H1 (cell line): ENCODE results near the gene KMT2E. TPM values are rescaled to one million over a fixed set of nuclear protein-coding genes. Genes with fewer than 3 reads are reported as not detected.

Experiments used
- CTCF ChIA-PET: fragments of 300-600 bp; sonication (Branson Sonifier 250); formaldehyde crosslinking; loops from one replicate; lab custom pipeline; 2021; ENCODE audit not compliant: partially characterized antibody; lab: Charles Lee
- POLR2A ChIA-PET: fragments of 300-600 bp; sonication (Branson Sonifier 250); formaldehyde crosslinking; loops from one replicate; lab custom pipeline; 2021; ENCODE audit warnings: inconsistent platforms; ENCODE audit not compliant: partially characterized antibody; lab: Charles Lee
- DNase-seq, 2 experiments: peaks; one replicate each; pipeline versions ENCODE4 v3.0.0 to v3.0.0-alpha.2; 2010 to 2022; ENCODE audit warnings: low spot score in 2 of 2, low read depth in 1 of 2, mixed read lengths in 1 of 2
- FAIRE-seq: peaks from 2 replicates; lab custom pipeline; 2011; peaks lifted over from hg19 to GRCh38; lab: Jason Lieb, UNC
- H2AFZ ChIP-seq: 2 replicates; pipeline ENCODE4 v1.8.1; 2012; ENCODE audit warnings: low read length, inconsistent platforms
- H2AK5ac ChIP-seq: 2 replicates; pipeline ENCODE4 v1.6.1; 2013; ENCODE audit warnings: low read depth, low read length
- H2BK120ac ChIP-seq: replicated peaks from 2 replicates; pipeline ENCODE3; 2013; ENCODE audit warnings: low read depth, low read length, inconsistent platforms
- H2BK12ac ChIP-seq: 2 replicates; pipeline ENCODE4 v1.6.1; 2013; ENCODE audit warnings: low read depth, low read length
- H2BK15ac ChIP-seq: 2 replicates; pipeline ENCODE4 v1.6.1; 2013; ENCODE audit warnings: low read length
- H2BK20ac ChIP-seq: 2 replicates; pipeline ENCODE4 v1.6.1; 2013; ENCODE audit warnings: low read length
- H2BK5ac ChIP-seq: 2 replicates; pipeline ENCODE4 v1.6.1; 2013; ENCODE audit warnings: low read depth, low read length
- H3K14ac ChIP-seq: 2 replicates; pipeline ENCODE4 v1.6.1; 2013; ENCODE audit warnings: inconsistent platforms; ENCODE audit not compliant: insufficient read length
- H3K18ac ChIP-seq: 2 replicates; pipeline ENCODE4 v1.6.1; 2013; ENCODE audit warnings: low read length; ENCODE audit errors: extremely low read depth
- H3K23ac ChIP-seq: 2 replicates; pipeline ENCODE4 v1.6.1; 2013; ENCODE audit warnings: inconsistent platforms; ENCODE audit not compliant: insufficient read length
- H3K23me2 ChIP-seq: 2 replicates; pipeline ENCODE4 v1.6.1; 2013; ENCODE audit warnings: low read depth, low read length
- H3K27ac ChIP-seq: 2 replicates; pipeline ENCODE4 v1.6.1; 2011; ENCODE audit warnings: low read depth, low read length, inconsistent platforms
- H3K27me3 ChIP-seq, 4 experiments: replicated peaks in 1 of 4; 1 replicate in 1 of 4; 2 replicates in 3 of 4; pipeline versions ENCODE4 v1.6.1 to v1.8.1; 2011 to 2013; ENCODE audit warnings: low read length in 3 of 4, mild to moderate bottlenecking in 3 of 4, inconsistent platforms in 2 of 4, mixed read lengths in 2 of 4, moderate library complexity in 1 of 4; ENCODE audit not compliant: control insufficient read depth in 3 of 4, insufficient read depth in 3 of 4; ENCODE audit errors: extremely low read depth in 1 of 4
- H3K36me3 ChIP-seq, 4 experiments: 2 replicates each; pipeline versions ENCODE4 v1.6.1 to v1.8.1; 2011 to 2013; ENCODE audit warnings: mild to moderate bottlenecking in 4 of 4, low read length in 3 of 4, moderate library complexity in 2 of 4, control low read depth in 1 of 4, inconsistent platforms in 1 of 4; ENCODE audit not compliant: insufficient read depth in 4 of 4, control insufficient read depth in 2 of 4
- H3K4ac ChIP-seq: replicated peaks from 2 replicates; pipeline ENCODE3; 2013; ENCODE audit warnings: low read length, low read depth, mixed read lengths, inconsistent platforms; ENCODE audit not compliant: insufficient read length
- H3K4me1 ChIP-seq, 4 experiments: replicated peaks in 1 of 4; 1 replicate in 1 of 4; 2 replicates in 3 of 4; pipeline versions ENCODE4 v1.6.1 to v1.8.1; 2011 to 2013; ENCODE audit warnings: low read length in 3 of 4, inconsistent platforms in 2 of 4, mixed read lengths in 1 of 4; ENCODE audit not compliant: insufficient read depth in 4 of 4, control insufficient read depth in 3 of 4
- H3K4me2 ChIP-seq, 2 experiments: 2 replicates each; pipeline versions ENCODE4 v1.6.1 to v1.8.1; 2011 to 2013; ENCODE audit warnings: low read depth in 2 of 2, low read length in 2 of 2, control low read depth in 1 of 2, inconsistent platforms in 1 of 2, mild to moderate bottlenecking in 1 of 2; ENCODE audit not compliant: insufficient read depth in 1 of 2
- H3K4me3 ChIP-seq, 4 experiments: fragments of 200-600, 300-600 bp in 1 of 4; sonication (generic), shearing (Covaris generic), sonication (Bioruptor Twin) in 1 of 4; 2 replicates each; pipeline versions ENCODE4 v1.5.1 to v1.8.1; 2011 to 2016; ENCODE audit warnings: low read length in 4 of 4, low read depth in 3 of 4, control low read depth in 2 of 4, inconsistent platforms in 2 of 4, mild to moderate bottlenecking in 2 of 4, mixed read lengths in 1 of 4, moderate library complexity in 1 of 4; ENCODE audit not compliant: insufficient read depth in 2 of 4; ENCODE audit errors: extremely low read depth in 1 of 4
- H3K56ac ChIP-seq: replicated peaks from 2 replicates; pipeline ENCODE3; 2013; ENCODE audit warnings: low read depth, mild to moderate bottlenecking, mixed read lengths, low read length, inconsistent platforms; ENCODE audit not compliant: insufficient read length
- H3K79me1 ChIP-seq: 2 replicates; pipeline ENCODE4 v1.6.1; 2013; ENCODE audit warnings: low read depth, low read length, control low read depth
- H3K79me2 ChIP-seq, 2 experiments: 2 replicates each; pipeline versions ENCODE4 v1.6.1 to v1.8.1; 2012 to 2013; ENCODE audit warnings: low read length in 2 of 2, mild to moderate bottlenecking in 2 of 2, inconsistent platforms in 1 of 2; ENCODE audit not compliant: insufficient read depth in 2 of 2, control insufficient read depth in 1 of 2
- H3K9ac ChIP-seq, 4 experiments: replicated peaks in 1 of 4; 1 replicate in 1 of 4; 2 replicates in 3 of 4; pipeline versions ENCODE4 v1.6.1 to v1.8.1; 2011 to 2013; ENCODE audit warnings: low read depth in 3 of 4, low read length in 3 of 4, control low read depth in 2 of 4, mild to moderate bottlenecking in 2 of 4, moderate library complexity in 2 of 4, inconsistent platforms in 1 of 4; ENCODE audit errors: extremely low read depth in 1 of 4
- H3K9me3 ChIP-seq, 2 experiments: 2 replicates each; pipeline versions ENCODE4 v1.6.1 to v1.8.1; 2012 to 2013; ENCODE audit warnings: mild to moderate bottlenecking in 2 of 2, moderate library complexity in 2 of 2, control low read depth in 1 of 2, inconsistent platforms in 1 of 2, low read depth in 1 of 2, low read length in 1 of 2, mixed read lengths in 1 of 2; ENCODE audit not compliant: insufficient read depth in 2 of 2
- H4K20me1 ChIP-seq, 2 experiments: replicated peaks in 1 of 2; 2 replicates each; pipeline versions ENCODE3 to v1.8.1; 2011 to 2013; ENCODE audit warnings: inconsistent platforms in 2 of 2, low read length in 2 of 2, mild to moderate bottlenecking in 1 of 2; ENCODE audit not compliant: insufficient read depth in 2 of 2, control insufficient read depth in 1 of 2
- H4K5ac ChIP-seq: 2 replicates; pipeline ENCODE4 v1.6.1; 2013; ENCODE audit warnings: low read length, low read depth, mixed read lengths, inconsistent platforms; ENCODE audit not compliant: insufficient read length
- H4K8ac ChIP-seq: 2 replicates; pipeline ENCODE4 v1.8.0; 2013; ENCODE audit warnings: mild to moderate bottlenecking, moderate library complexity, low read length, inconsistent platforms; ENCODE audit not compliant: insufficient read depth; ENCODE audit errors: extremely low read depth
- H4K91ac ChIP-seq: replicated peaks from 2 replicates; pipeline ENCODE3; 2013; ENCODE audit warnings: low read length, mixed read lengths, inconsistent platforms; ENCODE audit not compliant: insufficient read length
- BACH1 ChIP-seq: IDR thresholded peaks from 2 replicates; pipeline ENCODE4 v1.6.1; 2012; ENCODE audit warnings: low read length, improper control_type of control experiment
- CEBPB ChIP-seq: IDR thresholded peaks from 2 replicates; pipeline ENCODE4 v1.6.1; 2012; ENCODE audit warnings: low read depth, low read length
- EZH2 ChIP-seq: fragments of 200-600 bp; sonication (generic); IDR thresholded peaks from 2 replicates; pipeline ENCODE4 v1.7.1; 2012; ENCODE audit warnings: low read depth, mild to moderate bottlenecking, moderate library complexity, low read length, inconsistent platforms; ENCODE audit not compliant: severe bottlenecking
- FOSL1 ChIP-seq: IDR thresholded peaks from 2 replicates; pipeline ENCODE4 v1.6.1; 2011; ENCODE audit warnings: mild to moderate bottlenecking, low read depth, low read length, moderate library complexity; ENCODE audit not compliant: insufficient read depth
- POLR2AphosphoS5 ChIP-seq: IDR thresholded peaks from 2 replicates; pipeline ENCODE4 v1.6.1; 2011; ENCODE audit warnings: low read depth, low read length
- RAD21 ChIP-seq, 2 experiments: IDR thresholded peaks in 1 of 2; conservative IDR thresholded peaks in 1 of 2; 2 replicates each; pipeline ENCODE4 v1.6.1; 2011; ENCODE audit warnings: low read depth in 2 of 2, low read length in 2 of 2, improper control_type of control experiment in 1 of 2, inconsistent platforms in 1 of 2, mild to moderate bottlenecking in 1 of 2, moderate library complexity in 1 of 2
- RXRA ChIP-seq: IDR thresholded peaks from 2 replicates; pipeline ENCODE4 v1.6.1; 2011; ENCODE audit warnings: low read depth, mild to moderate bottlenecking, low read length, moderate library complexity; ENCODE audit not compliant: insufficient read depth
- TEAD4 ChIP-seq: IDR thresholded peaks from 2 replicates; pipeline ENCODE4 v1.6.1; 2012; ENCODE audit warnings: low read depth, low read length, inconsistent platforms, mixed read lengths
- WGBS, 2 experiments: shearing (Covaris generic) in 1 of 2; methylation state at CpG; one replicate each; pipeline versions ENCODE4 v1.1.6 to v1.1.7; 2013 to 2015; ENCODE audit warnings: low lambda C conversion rate in 2 of 2, mixed read lengths in 2 of 2, inconsistent platforms in 1 of 2, low coverage in 1 of 2, missing lambda C conversion rate in 1 of 2; ENCODE audit not compliant: insufficient replicate concordance in 2 of 2, insufficient coverage in 1 of 2, insufficient read length in 1 of 2; ENCODE audit errors: extremely low coverage in 1 of 2, missing lambda C conversion rate in 1 of 2; 5-methylcytosine and 5-hydroxymethylcytosine counted together
- polyA plus RNA-seq, 7 experiments: library from polyadenylated mRNA; depleted of rRNA in 3 of 7; stranded (reverse) in 5 of 7; unstranded in 2 of 7; fragments of >200 nt in 5 of 7; fragments of 200-250 nt in 2 of 7; gene quantifications; 1 replicate in 5 of 7; 2 replicates in 1 of 7; 4 replicates in 1 of 7; pipeline versions ENCODE4 v1.2.1 to v1.2.3, GENCODE V29; 2011 to 2013; ENCODE audit warnings: missing spikeins in 2 of 7, mixed read lengths in 2 of 7
- total RNA-seq: library from RNA; stranded (reverse); fragmentation: NEBNext Ultra II Directional; extraction: Animal tissue kit (Norgen Biotek cat#: 25700); gene quantifications from 2 replicates; pipeline ENCODE4 v1.2.1, GENCODE V29; 2021

The KMT2E gene
- total and polyA plus RNA-seq, 2 of the 8 experiments (the other 6 are each of a cell fraction or from before 2014, with no cell fraction given): 10.9 to 45.0 TPM

- POLR2A ChIA-PET: interaction anchor here (0.9 to 2.9 kb wide), 2 partner anchors 9 to 24 kb away, joined by 3 to 12 read pairs; partner anchors contain the start of gene KMT2E
Observed at GRCh38 chr7:105037319-105037718, 23.3 kb downstream of the KMT2E start.

More at GRCh38 chr7:105037319-105037718, 23.3 kb downstream of the KMT2E start:
- no peak for TF ChIP-seq POLR2AphosphoS5
- TF ChIP-seq EZH2: no peak
- no peak for TF ChIP-seq RXRA
- TF ChIP-seq RAD21 (IDR thresholded peaks at IDR 0.05 in 1 of 2, conservative IDR thresholded peaks at IDR 0.05 in 1 of 2; ENCODE audit: low read depth in 2 of 2, low read length in 2 of 2): no peak
- TF ChIP-seq CEBPB: peak; percentile 20; the same call in 1 of the 2 replicates
- no peak for TF ChIP-seq TEAD4
- TF ChIP-seq BACH1: no peak
- TF ChIP-seq FOSL1: no peak
- Histone ChIP-seq H2BK5ac (no peak overlapping the region), H3K4ac (no peak overlapping the region), H3K4me1 (no peaks in the 10 kb centered on the region), H2BK12ac (no peak overlapping the region), H4K91ac (no peak overlapping the region), H4K5ac (no peak overlapping the region), H2BK120ac (no peak overlapping the region), H3K23me2 (no peaks in the 10 kb centered on the region), H3K27ac (no peak overlapping the region), H3K27me3 (no peaks in the 10 kb centered on the region), H3K56ac (no peak overlapping the region), H3K36me3 (peaks cover 0 to 15% (median 9%) of the 10 kb centered on the region in 4 experiments; a peak in 5 of 8 replicates), H3K9ac (no peak overlapping the region), H2BK15ac (no peak overlapping the region), H2AFZ (no peak overlapping the region), H3K79me2 (peaks cover 13 to 91% of the 10 kb centered on the region in 2 experiments), H3K4me2 (no peak overlapping the region; a peak in 1 of 4 replicates), H2AK5ac (no peak overlapping the region), H3K4me3 (no peak overlapping the region), H2BK20ac (no peak overlapping the region), H4K8ac (no peak overlapping the region), H4K20me1 (peaks cover 8 to 16% of the 10 kb centered on the region in 2 experiments), H3K18ac (no peak overlapping the region), H3K14ac (no peak overlapping the region), H3K23ac (no peak overlapping the region), H3K9me3 (no peaks in the 10 kb centered on the region), H3K79me1 (no peaks in the 10 kb centered on the region)
- DNase-seq (no peak), FAIRE-seq (no peak)
- WGBS, 2 experiments: 92% methylated on average over 2 of the region's 2 CpGs; no CpG with 5 or more reads in 1 of the 2 experiments
- CTCF ChIA-PET: interaction anchor here (0.7 to 1.0 kb wide), 4 partner anchors 8 to 115 kb away, joined by 3 read pairs; no protein-coding TSS in a partner anchor
